Osteoblast (primary cell): ENCODE measurements around the gene SUPT6H. TPM values are rescaled to one million over a fixed set of nuclear protein-coding genes. Genes with fewer than 3 reads are reported as not detected.

Experiments used
- DNase-seq: peaks from one replicate; pipeline ENCODE4 v3.0.0; 2011; ENCODE audit warnings: low spot score, mixed read lengths; ENCODE audit not compliant: insufficient read length; ENCODE audit errors: missing footprints
- H2AFZ ChIP-seq: 2 replicates; pipeline ENCODE4 v1.6.0; 2011; ENCODE audit warnings: mild to moderate bottlenecking, low read length
- H3K27ac ChIP-seq: 2 replicates; pipeline ENCODE4 v1.5.1; 2011; ENCODE audit warnings: mild to moderate bottlenecking, low read depth, low read length, moderate library complexity
- H3K27me3 ChIP-seq: 2 replicates; pipeline ENCODE4 v1.6.0; 2012; ENCODE audit warnings: mild to moderate bottlenecking, control low read depth, inconsistent platforms, low read length, moderate library complexity; ENCODE audit not compliant: insufficient read depth
- H3K36me3 ChIP-seq: 2 replicates; pipeline ENCODE4 v1.5.1; 2011; ENCODE audit warnings: mild to moderate bottlenecking, low read length, control low read depth, moderate library complexity; ENCODE audit not compliant: insufficient read depth
- H3K4me1 ChIP-seq: 2 replicates; pipeline ENCODE4 v1.5.1; 2011; ENCODE audit warnings: mild to moderate bottlenecking, low read length, control low read depth, moderate library complexity; ENCODE audit not compliant: insufficient read depth
- H3K4me2 ChIP-seq: 2 replicates; pipeline ENCODE4 v1.6.0; 2011; ENCODE audit warnings: mild to moderate bottlenecking, low read length; ENCODE audit not compliant: insufficient read depth
- H3K4me3 ChIP-seq: fragments of 200-600 bp; sonication (generic); 3 replicates; pipeline ENCODE4 v1.5.1; 2012; ENCODE audit warnings: mild to moderate bottlenecking, low read length, inconsistent platforms; ENCODE audit not compliant: insufficient read depth
- H3K79me2 ChIP-seq: 2 replicates; pipeline ENCODE4 v1.6.0; 2012; ENCODE audit warnings: mild to moderate bottlenecking, low read length, control low read depth, inconsistent platforms; ENCODE audit not compliant: insufficient read depth
- H3K9me3 ChIP-seq: 2 replicates; pipeline ENCODE4 v1.5.1; 2011; ENCODE audit warnings: low read depth, low read length, control low read depth
- H4K20me1 ChIP-seq: 2 replicates; pipeline ENCODE4 v1.6.0; 2012; ENCODE audit warnings: mild to moderate bottlenecking, low read length, control low read depth; ENCODE audit not compliant: insufficient read depth
- CTCF ChIP-seq: IDR thresholded peaks from 2 replicates; pipeline ENCODE4 v1.5.1; 2011; ENCODE audit warnings: mild to moderate bottlenecking, low read depth, low read length, moderate library complexity; ENCODE audit errors: extremely low read depth
- total RNA-seq: library from RNA; depleted of rRNA; stranded (reverse); fragments of >200 nt; gene quantifications from 2 replicates; pipeline ENCODE4 v1.2.3, GENCODE V29; 2012

Gene SUPT6H
- total RNA-seq, 1 donor = 47.4 TPM

DNA sequence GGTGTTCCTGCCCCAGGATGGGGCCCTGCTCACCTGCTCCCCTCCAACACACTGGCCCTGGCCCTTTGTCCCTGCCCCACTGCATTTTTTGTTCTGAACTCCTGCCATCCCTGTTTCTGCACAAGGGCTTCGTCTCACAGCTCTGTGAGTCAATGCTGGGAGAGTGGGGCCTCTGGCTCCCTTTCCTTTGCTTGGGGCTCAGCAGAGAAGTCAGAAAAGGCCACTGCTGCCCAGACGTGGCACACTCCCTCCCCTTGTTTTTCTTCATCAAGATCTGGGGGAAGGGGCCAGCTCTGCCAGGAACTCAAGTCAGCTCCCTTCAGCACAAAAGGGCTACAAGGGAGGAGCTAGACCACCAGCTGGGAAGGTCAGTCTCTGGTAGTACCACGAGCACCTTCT lies 40.7 kb downstream of the SUPT6H start:
- H3K27me3 ChIP-seq = no peaks in the 10 kb centered on the region
- TF ChIP-seq CTCF = no peak
- H3K79me2 ChIP-seq = no peaks in the 10 kb centered on the region
- no peak overlapping the region for H2AFZ ChIP-seq
- H3K4me1 ChIP-seq = no peaks in the 10 kb centered on the region
- H3K36me3 ChIP-seq = peaks cover 59% of the 10 kb centered on the region
- H3K9me3 ChIP-seq = no peaks in the 10 kb centered on the region
- H3K4me2 ChIP-seq = no peak overlapping the region
- H3K27ac ChIP-seq = no peak overlapping the region
- no peak overlapping the region for H3K4me3 ChIP-seq
- peaks cover 6% of the 10 kb centered on the region for H4K20me1 ChIP-seq
- peak; percentile 80 for DNase-seq

GRCh38 chr17:28703552-28704218 lies 41.7 kb downstream of the SUPT6H start:
- no peak overlapping the region for H2AFZ ChIP-seq
- H3K4me1 ChIP-seq = no peaks in the 10 kb centered on the region
- H3K27me3 ChIP-seq = no peaks in the 10 kb centered on the region
- H3K4me3 ChIP-seq = no peak overlapping the region
- DNase-seq = peak; percentile 71
- peaks cover 49% of the 10 kb centered on the region for H3K36me3 ChIP-seq
- no peaks in the 10 kb centered on the region for H3K79me2 ChIP-seq
- H3K9me3 ChIP-seq = no peaks in the 10 kb centered on the region
- no peak overlapping the region for H3K27ac ChIP-seq
- no peak overlapping the region for H3K4me2 ChIP-seq
- H4K20me1 ChIP-seq = peaks cover 6% of the 10 kb centered on the region
- no peak for TF ChIP-seq CTCF

GRCh38 chr17:28704219-28704858 lies 42.3 kb downstream of the SUPT6H start:
- peak; percentile 54 for DNase-seq
- H3K79me2 ChIP-seq = no peaks in the 10 kb centered on the region
- H3K27ac ChIP-seq = no peak overlapping the region
- TF ChIP-seq CTCF = no peak
- no peak overlapping the region for H3K4me2 ChIP-seq
- no peak overlapping the region for H3K4me3 ChIP-seq
- H4K20me1 ChIP-seq = no peaks in the 10 kb centered on the region
- no peak overlapping the region for H2AFZ ChIP-seq
- H3K27me3 ChIP-seq = no peaks in the 10 kb centered on the region
- H3K36me3 ChIP-seq = peaks cover 43% of the 10 kb centered on the region
- no peaks in the 10 kb centered on the region for H3K4me1 ChIP-seq
- no peaks in the 10 kb centered on the region for H3K9me3 ChIP-seq

DNA sequence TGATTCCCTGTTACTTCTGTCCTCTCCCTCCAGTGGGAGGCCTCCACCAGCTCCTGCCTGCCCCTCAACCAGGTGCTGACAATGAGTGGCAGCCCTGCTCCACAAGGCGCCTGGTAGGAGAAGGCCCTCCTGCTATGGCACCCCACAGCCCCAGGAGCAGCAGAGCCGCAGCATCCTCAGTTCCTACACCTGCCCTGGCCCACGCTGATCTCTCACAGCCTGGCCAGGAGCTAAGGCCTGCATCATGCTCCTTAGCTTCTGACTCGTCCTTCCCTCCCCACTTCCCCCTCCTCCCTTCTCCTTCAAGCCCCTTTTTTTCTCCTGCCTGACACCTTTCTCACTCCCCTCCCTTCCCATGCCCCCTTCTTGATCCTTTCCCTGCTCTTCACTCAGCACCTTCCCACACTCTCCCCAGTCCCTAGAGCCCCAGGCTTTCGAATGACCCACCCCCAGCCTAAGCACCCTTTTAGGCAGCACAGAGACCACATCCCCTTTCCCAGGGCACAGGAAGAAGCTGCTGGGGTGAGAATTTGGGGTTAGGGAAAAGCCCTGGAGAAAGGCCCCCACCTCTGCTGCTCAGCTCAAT lies 43.2 kb downstream of the SUPT6H start:
- H3K9me3 ChIP-seq = no peaks in the 10 kb centered on the region
- peaks cover 34% of the 10 kb centered on the region for H3K36me3 ChIP-seq
- peaks cover 3% of the 10 kb centered on the region for H3K4me1 ChIP-seq
- H3K27me3 ChIP-seq = no peaks in the 10 kb centered on the region
- peaks cover 3% of the 10 kb centered on the region for H3K79me2 ChIP-seq
- no peaks in the 10 kb centered on the region for H4K20me1 ChIP-seq
- no peak overlapping the region for H3K27ac ChIP-seq
- no peak for TF ChIP-seq CTCF
- peak; percentile 69 for DNase-seq
- no peak overlapping the region for H3K4me2 ChIP-seq
- H2AFZ ChIP-seq = no peak overlapping the region
- H3K4me3 ChIP-seq = no peak overlapping the region
